Activated T-cell treated with anti-CD3 and anti-CD28 coated beads for 1 hour (primary cell): ENCODE results near the gene RINL.

Experiments used
- DNase-seq: peaks from one replicate; pipeline ENCODE4 v3.0.0-alpha.2; 2020; ENCODE audit warnings: low read depth

RINL gene, protein sequence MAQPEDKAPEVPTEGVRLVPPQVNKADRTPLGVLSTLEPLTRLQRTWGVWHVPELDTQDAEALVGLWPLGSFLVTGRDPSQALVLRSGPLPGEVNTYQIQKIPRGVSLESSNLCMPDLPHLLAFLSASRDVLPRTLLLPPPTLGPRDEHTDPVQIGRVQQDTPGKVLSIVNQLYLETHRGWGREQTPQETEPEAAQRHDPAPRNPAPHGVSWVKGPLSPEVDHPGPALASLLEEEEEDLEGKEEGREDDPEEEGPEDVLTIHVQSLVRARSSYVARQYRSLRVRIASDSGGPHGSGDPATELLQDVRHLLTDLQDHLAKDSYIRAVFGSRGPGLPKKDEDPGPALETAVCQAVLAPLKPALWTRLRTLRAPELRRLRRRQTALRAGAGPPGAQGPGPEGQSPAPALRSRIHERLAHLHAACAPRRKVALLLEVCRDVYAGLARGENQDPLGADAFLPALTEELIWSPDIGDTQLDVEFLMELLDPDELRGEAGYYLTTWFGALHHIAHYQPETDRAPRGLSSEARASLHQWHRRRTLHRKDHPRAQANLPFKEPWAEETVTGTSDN

DNA sequence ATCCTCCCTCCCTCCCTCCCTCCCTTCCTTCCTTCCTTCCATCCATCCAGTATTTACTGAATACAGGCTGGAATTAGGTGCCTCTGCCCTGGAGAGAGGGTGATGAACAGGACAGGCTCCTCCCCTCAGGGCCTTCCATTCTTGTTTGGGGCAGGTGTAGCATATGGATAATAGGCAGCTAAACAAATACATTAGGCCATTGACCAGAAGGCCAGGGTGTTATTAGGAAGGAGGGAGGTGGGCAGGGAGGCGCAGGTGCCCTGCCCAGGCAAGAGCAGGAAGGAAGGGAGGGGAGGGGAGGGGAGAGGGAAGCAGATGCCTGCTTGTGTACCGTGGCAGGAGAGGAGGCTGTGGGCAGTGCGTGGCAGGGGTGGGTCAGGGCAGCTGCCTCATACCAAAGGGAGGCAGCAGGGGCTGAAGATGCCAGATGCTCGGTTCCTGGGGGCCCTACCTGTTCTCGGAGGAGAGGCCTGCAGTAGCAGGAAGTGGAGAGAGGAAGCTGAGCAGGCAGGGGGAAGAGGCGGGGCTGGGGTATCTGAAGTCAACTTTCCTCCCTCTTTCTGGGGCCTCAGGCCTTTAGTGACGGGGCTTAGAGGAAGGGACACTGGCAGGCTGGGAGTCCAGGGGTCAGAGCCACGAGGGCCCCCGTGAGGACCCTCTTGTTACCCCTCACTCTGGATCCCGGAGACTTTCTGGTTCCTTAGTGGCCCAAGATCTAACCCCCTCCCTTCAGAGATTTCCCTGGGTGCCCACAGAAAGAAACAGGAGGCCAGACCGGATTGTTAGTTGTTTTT lies at the start of gene RINL:
Gene RINL, minus strand, starts transcription at position 495 of the 794 bp plus-strand sequence. CDS start 1,533 bp downstream, outside the sequence.
- peak; percentile 58 for DNase-seq

DNA sequence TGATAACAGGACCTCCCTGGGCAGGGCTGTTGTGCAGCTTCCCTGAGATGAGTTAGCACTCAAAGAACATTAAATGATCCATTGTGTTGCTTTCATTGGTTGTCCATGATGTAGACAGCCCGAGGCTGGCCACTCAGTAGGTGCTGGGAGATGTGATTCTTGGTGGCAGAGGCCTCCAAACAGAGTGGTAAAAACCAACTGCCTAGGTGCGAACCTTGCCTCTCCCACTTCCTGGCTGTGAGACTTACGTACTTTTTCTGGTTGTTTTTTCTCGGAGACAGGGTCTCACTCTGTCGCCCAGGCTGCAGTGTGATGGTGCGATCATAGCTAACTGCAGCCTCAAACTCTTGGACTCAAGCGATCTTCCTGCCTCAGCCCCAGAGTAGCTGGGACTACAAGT lies 46.3 kb upstream of the RINL start:
- DNase-seq = no peak

DNA sequence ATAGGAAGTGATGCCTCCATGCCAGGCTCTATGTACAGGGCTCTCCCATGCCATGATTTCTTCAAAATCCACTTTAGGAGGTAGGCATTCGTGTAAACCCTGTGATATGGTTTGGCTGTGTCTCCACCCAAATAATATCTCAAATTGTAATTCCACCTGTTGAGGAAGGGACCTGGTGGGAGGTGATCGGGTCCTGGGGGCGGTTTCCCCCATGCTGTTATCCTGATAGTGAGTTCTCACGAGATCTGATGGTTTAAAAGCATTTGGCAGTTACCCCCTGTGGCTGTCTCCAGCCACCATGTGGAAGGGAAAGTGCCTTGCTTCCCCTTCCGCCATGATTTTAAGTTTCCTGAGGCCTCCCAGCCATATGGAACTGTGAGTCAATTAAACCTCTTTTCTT lies 44.4 kb upstream of the RINL start:
- no peak for DNase-seq

DNA sequence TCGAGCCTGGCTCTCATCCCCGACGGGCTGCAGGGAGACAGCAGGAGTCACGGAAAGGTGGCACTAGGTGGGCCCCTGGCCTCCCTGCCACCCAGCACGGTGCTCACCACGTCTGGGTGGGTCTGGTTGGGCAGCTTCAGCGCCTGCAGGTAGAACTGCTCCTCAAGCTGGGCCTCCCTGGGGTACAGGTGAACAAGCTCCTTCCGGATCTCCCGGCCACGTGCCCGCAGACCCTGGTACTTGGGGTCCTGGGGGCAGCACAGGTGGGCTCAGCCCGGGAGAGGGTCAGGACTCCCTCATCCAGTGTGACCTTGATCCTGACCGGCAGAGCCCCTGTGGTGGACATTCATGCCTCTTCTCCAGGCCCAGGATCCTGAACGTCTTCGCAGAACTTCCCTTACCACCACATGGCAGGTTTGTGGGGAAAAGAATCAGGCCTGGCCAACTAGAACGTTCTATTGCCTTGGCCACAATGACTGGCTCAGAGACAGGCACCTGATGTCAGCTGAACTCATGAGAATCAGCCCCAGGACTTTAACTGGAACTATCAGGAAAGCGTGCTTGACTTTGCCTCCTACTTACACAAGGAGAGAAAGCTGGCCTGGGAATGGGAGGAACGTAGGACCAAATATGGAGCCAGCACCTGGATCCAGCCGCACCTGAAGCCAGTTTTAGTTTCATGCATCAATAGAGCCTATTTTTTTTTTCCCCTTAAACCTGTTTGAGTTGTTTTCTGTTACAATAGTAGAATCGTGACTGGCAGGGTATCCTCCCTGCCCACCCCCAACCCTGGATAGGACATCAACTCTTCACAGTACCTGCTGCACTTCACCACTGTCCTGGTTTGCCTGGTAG lies 43.6 kb upstream of the RINL start:
- DNase-seq = no peak

DNA sequence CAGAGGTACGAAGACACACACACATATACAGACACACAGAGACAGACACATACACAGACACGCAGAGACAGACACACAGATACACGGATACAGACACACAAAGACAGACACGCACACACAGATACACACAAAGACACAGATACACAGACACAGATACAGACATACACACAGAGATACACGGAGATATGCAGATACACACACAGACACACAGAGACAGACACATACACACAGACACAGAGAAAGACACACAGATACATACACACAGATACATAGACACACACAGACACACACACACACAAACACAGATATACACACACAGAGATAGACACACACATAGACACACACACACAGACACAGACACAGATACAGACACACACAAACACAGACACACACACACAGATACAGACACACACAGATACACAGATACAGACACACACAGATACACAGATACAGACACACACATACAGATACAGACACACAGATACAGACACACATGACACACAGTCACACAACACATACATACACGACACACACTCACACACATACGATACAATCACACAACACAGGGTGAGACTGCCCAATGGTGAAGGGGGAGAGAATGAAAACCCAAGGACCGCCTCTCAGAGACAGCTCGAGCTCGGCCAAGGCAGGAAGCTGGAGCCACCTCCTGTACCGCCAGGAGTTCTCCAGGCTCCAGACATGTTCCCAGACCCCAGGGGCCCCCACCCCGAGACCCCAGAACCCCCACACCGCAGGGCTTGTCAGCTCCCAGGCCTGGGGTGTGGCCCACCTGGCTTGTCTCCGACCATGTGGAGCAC lies 42.7 kb upstream of the RINL start:
- no peak for DNase-seq

DNA sequence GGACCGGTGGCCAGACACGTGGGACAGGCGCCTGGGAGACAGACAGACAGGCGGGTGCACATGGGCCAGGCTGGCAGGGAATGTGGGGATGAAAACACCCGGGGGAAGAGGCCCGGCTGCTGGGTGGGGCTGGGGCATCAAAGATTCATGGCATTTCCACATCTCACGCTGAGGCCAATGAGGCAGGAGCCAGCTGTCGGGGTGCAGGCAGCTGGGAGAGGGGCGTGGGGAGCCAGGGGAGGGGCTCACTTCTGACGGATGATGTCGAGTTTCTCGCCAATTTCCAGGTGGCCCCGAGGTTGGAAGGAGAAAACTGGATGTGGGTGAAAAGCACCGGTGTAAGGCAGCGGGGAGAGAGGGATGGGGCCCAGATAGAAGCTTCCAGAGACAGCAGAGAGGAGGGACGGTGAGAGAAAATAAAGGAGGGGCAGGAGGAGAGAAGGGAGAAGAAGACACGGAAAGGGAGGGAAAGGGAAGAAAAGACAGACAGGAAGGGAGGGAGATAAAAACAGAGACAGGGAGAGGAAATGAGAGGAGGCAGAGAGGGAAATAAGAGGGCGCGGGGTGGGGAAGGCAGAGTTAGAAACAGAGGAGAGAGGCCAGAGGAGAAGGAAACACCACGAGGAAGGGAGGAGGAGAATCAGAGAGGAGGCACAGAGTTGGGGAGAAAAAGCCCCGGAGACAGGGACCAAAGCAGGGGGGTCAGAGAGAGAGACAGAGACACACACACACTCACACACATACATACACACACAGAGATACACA lies 41.9 kb upstream of the RINL start:
- DNase-seq = no peak

DNA sequence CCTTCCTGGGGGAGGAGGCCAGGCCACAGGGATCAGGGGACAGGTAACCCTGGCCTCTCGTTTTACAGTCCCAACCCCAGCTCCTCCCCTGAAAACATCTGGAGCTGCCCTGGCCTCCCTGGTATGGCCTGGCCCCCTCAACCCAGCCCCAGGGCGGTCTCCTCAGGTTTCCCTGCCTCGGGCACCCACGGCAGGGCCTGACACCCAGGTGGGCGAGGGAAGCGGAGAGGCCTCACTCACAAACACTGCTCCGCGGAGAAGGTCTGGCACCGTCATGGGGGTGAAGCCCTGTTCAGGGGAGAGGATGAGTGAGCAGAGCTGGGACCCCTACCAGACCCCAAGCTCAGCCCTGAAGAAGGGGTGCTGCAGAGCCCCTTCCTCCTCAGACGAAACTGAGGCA lies 40.5 kb upstream of the RINL start:
- DNase-seq = no peak

DNA sequence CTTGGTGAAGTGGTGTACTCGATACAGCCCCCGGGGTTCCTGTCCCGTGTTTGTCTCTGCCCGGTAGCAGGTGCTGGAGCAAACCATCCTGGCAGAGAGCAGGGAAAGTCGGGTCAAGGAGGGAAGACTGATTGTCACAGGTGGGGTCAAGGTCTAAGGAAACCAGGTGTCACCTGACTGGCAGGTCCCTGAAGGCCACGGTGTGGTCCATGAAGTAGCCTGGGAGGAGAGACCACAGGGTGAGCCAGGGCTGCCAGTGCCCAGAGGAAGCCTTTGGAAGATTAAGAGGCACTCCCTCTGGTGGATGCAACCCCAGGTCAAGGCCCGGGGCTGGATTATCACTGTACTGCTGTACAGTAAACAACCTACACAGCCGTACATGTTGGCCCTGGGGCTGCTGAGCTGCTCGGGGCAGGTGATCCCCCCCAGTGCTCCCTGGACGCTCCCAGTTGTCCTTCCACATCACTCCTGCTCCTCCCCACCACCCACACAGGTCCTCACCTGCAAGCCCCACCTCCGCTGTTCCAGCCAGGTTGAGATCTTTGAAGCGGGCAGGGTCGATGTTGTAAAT lies 39.9 kb upstream of the RINL start:
- no peak for DNase-seq

DNA sequence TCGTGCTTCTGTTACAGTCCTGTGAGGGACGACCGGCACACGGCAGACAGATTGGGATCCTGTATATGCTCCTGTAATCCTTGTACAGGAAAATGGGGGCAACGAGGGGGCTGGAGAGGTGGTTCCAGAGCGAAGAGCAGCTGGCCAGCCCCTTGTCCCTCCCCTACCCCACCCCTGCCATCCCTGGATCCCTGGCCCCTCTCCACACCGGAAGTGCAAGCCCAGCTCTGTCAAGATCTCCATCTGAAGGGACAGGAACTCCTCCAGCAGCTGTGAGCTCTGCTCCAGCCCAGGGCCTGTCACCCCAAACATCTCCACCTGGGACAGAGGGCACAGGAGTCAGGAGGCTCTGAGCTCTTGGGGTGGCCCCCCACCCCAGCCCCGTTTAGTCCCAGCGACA lies 39.4 kb upstream of the RINL start:
- DNase-seq = no peak

DNA sequence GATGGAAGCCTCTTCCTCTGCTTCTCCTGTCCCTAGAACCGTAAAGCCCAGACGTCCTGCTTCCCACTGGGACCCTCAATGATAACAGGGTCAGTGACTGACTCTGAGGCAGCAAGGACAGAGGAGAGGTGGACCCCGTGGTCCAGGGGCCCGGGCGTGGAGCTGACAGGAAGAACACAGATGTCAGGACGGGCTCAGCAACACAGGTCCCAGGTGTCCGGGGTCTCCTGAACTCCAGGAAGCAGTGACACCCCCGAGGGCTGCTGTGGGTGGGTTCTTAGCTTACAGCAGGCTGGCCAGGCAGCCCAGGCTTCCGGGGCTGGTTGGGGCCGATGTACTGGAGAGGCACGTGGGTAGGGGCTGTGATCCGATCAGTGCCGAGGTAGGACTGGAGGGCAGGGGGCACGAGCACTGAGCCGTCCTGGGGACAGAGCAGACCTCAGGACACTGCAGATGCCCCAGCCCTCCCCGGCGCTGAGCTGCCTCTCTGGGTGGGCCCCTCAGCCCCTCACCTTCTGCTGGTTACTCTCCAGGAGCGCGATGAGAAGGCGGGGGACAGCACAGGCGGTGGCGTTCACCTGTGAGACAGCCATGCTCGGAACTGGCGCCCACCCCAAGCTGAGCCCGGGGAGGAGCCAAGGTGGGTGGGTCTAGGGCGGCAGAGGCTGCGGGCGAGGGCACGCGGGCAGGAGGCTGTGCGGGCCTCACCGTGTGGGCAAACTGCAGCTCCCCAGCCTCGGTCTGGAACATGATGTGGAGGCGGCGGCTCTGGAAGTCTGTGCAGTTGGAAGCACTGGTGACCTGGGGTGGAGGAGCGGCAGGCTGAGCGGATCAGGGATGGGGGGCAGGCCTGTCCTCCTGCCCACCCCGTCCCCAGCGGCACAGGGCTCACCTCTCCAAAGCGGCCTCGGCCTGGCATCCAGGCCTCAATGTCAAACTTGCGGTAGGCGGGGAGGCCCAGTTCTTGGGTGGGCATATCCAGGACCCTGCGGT lies 37.5 kb upstream of the RINL start:
- no peak for DNase-seq

DNA sequence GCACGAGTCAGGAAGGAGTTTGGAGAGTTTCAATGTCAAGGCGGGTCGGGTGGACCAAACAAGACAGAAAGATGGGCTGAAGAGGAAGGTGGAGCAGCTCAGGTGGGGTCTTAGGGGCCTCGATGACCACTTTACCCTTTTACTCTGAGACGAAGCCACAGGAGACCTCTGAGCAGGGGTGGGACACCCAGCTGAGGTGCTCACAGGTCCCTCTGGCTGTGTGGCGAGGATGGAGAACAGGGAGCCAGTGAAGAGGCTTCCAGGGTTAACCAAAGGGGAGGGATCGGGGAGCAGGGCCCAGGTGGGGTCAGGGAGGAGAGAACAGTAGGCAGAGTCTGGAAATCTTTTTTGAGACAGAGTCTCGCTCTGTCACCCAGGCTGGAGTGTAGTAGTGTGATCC lies 35.9 kb upstream of the RINL start:
- DNase-seq = no peak

DNA sequence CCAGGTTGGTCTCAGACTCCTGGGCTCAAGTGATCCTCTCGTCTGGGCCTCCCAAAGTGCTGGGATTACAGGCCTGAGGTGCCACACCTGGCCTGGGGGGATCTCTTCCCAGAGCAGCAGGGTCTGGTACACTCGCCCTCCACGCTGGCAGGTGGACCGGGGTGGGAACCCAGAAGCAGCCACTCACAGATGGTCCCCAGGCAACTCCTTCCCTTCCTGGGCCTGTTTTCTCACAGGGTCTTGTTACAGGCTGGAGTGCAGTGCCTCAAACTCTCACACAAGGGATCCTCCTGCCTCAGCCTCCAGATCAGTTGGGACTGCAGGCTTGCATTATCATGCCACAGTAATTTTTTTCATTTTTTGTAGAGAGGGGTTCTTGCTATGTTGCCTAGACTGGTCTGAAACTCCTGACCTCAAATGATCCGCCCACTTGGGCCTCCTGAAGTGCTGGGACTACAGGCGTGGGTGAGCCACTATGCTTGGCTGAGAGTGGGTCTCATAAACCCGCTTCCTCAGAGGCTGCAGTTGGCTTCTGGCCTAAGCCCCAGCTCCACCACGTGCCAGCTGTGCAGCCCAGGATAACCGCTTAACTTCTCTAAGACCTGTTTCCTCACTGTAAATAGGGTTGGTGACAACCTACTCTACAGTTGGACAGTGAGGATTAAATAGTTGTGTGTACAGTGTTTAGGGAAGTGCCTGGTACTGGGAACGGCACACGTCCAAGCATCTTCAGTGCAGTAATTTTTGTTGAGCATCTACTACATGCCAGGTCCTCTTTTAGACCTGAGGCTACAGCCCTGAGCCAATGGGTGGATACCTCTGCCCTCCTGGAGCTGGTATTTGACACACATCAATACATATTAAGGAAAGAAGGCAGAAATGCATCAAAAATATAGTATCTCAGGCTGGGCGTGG lies 34.8 kb upstream of the RINL start:
- no peak for DNase-seq

DNA sequence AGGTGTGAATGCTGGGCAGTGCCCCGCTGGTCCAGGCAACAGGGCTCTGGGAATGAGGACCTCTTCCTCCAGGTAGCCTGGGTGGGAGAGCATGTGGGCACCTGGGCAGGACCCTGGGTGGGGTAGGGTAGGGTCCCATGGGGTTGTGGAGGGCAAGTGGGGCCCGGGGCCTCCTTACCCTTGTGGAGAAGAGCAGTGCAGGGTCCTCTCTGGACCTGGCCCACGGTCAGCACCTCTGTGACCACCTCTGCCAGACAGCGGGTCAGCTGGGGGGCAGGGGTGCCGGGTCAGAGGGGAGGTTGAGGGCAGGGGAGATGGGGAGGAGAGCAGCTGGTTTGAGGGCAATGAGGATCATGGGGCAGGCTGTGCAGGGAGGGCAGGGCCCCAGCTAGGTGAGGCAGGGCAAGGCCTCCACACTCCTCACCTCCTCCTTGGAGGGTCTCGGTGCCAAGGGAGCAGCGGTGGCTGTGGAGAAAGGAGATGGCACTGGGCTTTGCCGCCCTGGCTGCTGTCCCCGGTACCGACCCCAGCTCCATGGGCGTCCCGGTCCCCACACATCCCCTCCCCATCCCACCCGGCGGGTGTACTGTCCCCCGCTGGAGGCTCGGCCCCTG lies 33.4 kb upstream of the RINL start:
- DNase-seq = no peak

DNA sequence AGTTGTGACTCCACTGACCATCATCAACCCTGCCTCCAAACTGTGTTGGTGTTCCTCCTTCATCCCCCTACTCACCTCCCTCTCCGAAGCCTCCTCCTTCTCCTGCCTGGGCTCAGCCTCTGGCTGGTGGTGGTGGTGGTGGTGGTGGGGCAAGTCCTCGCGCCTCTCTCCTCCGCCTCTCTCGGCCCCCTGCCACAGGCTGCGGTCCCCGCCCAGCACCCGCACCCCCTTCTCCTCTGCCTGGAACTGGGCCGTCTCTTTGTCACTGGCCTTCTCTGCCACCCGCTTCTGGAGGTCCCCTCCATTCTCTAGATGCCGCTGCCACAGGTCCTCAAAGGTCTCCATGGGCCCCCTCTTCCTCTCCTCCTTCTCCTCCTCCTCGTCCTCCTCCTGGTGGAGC lies 32.4 kb upstream of the RINL start:
- no peak for DNase-seq

DNA sequence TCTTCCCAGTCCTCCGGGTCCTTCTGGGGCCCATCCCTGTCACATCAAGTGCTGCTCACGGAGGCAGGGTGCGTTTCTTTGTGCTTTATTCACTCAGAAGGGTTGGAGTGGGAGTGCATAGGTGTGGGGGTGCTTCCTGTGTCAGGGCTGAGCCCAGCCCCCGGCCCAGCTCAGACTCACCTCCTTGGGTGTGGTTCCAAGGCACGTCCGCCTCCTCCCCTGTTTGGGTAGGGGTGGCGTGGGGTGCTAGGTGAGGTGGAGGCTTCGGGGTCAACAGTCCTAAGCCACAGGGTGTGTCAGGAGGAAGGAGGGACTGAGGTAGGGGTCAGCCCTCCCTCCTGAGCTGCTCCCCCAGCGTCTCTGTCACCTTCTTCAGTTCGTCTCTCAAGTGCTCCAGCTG lies 30.8 kb upstream of the RINL start:
- no peak for DNase-seq

DNA sequence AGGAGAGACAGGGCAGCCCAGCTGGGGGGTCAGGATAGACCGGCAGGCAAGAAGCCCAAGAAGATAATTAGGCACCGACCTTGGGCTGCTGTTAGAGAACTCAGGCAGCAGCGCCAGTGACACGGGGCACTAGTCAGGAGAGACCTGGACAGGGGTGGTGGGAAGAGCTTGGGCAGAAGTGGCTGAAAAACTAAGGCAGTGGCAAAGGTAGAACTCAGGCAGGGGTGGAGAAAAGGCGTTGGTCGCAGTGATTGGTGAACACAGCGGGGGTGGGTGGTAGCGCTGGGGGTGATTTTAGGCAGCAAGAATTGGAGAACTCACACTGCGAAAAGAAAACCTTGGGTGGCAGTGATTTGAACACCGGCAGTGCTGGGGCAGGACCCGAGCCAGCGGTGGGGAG lies 29.6 kb upstream of the RINL start:
- DNase-seq = no peak

DNA sequence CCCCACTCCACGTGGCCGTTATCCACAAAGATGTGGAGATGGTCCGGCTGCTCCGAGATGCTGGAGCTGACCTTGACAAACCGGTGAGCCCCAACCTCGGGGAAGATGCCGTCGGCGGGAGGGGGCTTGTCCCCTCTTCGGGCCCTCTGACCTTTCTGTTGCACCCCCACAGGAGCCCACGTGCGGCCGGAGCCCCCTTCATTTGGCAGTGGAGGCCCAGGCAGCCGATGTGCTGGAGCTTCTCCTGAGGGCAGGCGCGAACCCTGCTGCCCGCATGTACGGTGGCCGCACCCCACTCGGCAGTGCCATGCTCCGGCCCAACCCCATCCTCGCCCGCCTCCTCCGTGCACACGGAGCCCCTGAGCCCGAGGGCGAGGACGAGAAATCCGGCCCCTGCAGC lies 29.2 kb upstream of the RINL start:
- DNase-seq = no peak
